Loucy (cell line): ENCODE results near the gene NDC80.

Source experiments
- EZH2phosphoT487 ChIP-seq: fragments of 200-600 bp; IDR thresholded peaks from 2 replicates; pipeline ENCODE4 v1.6.1; 2018; ENCODE audit warnings: antibody characterized with exemption, mild to moderate bottlenecking, moderate library complexity, borderline replicate concordance
- TF ChIP-seq, protein P1 (sequence below): fragments of 200-600 bp; sonication (generic); conservative IDR thresholded peaks from 2 replicates; pipeline ENCODE4 v1.5.1; 2014; ENCODE audit warnings: mild to moderate bottlenecking, antibody characterized with exemption, low read length

- TF ChIP-seq, protein P1, sequence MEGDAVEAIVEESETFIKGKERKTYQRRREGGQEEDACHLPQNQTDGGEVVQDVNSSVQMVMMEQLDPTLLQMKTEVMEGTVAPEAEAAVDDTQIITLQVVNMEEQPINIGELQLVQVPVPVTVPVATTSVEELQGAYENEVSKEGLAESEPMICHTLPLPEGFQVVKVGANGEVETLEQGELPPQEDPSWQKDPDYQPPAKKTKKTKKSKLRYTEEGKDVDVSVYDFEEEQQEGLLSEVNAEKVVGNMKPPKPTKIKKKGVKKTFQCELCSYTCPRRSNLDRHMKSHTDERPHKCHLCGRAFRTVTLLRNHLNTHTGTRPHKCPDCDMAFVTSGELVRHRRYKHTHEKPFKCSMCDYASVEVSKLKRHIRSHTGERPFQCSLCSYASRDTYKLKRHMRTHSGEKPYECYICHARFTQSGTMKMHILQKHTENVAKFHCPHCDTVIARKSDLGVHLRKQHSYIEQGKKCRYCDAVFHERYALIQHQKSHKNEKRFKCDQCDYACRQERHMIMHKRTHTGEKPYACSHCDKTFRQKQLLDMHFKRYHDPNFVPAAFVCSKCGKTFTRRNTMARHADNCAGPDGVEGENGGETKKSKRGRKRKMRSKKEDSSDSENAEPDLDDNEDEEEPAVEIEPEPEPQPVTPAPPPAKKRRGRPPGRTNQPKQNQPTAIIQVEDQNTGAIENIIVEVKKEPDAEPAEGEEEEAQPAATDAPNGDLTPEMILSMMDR, result no peak
- TF ChIP-seq EZH2phosphoT487, result no peak
Measured at GRCh38 chr18:2538844-2539243, 32.5 kb upstream of the NDC80 start.
